Measurements from ENCODE around the gene CD58.
"Not testable (repeated sequence)": the region's sequence is repeated elsewhere in the genome, so short reads cannot be mapped to it uniquely, and the experiment has no call there.

Gene CD58, protein sequence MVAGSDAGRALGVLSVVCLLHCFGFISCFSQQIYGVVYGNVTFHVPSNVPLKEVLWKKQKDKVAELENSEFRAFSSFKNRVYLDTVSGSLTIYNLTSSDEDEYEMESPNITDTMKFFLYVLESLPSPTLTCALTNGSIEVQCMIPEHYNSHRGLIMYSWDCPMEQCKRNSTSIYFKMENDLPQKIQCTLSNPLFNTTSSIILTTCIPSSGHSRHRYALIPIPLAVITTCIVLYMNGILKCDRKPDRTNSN

DNA sequence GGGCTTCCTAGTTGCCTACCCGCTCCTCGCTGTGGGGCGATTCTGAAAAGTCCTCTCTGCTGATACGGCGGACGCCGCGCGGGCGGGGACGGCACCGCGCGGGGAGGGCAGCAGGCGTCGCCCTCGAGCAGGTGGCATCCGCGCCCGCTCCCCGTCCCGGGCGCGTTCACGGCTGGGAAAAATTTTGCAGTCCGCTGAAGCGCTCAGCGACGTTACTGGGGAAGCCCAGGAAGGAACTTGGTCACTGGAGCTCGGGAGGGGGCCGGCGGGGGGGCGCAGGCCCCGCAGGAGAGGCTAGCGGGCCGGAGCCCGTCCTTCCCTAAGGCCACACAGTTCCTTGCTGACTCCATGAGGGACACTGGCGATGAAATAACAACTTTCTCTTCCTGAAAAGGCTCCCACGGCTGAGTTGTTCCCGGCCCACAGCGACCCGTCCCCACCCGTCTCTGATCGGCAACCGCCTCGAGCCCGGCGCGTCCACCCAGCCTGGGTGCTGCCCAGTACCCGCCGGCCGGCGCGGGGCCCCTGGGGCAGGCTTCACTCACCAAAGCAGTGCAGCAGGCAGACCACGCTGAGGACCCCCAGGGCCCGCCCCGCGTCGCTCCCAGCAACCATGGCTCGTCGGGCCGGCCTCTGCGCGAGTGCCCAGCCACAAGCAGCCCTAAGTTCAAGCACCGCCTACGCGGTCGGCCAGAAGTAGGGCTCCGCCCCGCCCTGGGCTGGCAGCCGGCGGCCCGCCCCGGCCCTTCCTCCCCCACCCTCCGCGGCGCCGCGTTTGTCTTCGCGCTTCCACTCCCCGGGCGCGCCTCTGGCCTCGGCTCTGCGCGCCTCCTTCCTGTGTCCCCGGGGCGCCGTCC is at the start of gene CD58:
Gene CD58 (minus strand): TSS at position 669 of the 857 bp plus-strand sequence. CDS start 54 bp downstream, at position 615.
- DNase-seq, result peak; percentile 94

DNA sequence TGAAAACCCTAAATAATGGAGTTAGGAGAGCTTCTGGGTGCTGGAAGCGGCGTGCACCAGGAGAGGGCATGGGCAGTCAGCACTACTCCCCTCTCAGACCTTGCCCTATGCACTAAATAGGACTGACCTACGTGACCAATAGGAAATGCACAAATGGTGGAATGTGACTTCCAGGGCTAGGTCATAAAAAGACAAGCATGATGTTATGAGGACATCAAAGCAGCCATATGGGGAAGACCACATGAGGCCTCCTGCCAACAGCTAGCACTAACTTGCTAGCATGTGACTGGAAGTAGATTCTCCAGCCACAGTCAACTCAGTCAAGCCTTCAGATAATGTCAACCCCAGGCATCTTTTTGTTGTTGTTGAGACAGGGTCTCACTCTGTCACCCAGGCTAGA is 49.6 kb upstream of the CD58 start:
- not testable (repeated sequence) for DNase-seq

DNA sequence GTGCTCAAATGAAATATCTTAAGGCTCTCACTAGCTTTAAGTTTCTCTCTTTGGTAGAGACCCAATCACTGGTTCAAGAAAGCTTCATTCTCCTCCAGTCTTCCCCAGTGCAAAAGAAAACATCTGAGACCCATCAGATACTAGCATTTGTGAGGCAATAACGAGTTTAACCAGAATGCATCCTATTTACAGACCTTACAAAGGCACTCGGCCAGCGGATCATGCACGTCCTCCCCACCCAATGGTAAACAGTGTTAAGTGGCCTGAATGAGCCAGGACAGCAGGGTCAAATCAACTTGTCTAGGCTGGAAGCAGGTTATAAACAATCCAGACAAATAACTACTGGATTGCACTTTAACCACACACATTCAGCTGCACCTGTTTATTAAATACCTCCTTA is 48.3 kb upstream of the CD58 start:
- not testable (repeated sequence) for DNase-seq

DNA sequence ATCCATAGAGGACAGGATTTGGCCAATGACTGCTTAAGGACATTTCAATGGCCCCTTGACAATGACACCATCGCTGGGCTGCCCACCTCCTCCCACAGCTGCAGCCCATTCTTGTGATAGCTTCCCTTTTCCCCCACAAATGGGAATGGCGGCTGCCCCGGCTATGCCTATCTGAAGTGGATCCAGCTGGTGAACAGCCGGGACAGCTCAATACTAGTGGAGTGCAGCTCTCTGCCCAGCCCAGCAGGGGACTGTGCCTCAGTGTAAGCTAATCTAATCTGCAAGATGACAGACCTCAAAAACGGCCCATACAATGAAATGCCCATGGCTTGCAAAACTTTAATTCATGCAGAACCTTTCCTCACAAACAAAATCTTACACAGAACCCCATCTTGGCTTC is 47.0 kb upstream of the CD58 start:
- DNase-seq, result not testable (repeated sequence)

DNA sequence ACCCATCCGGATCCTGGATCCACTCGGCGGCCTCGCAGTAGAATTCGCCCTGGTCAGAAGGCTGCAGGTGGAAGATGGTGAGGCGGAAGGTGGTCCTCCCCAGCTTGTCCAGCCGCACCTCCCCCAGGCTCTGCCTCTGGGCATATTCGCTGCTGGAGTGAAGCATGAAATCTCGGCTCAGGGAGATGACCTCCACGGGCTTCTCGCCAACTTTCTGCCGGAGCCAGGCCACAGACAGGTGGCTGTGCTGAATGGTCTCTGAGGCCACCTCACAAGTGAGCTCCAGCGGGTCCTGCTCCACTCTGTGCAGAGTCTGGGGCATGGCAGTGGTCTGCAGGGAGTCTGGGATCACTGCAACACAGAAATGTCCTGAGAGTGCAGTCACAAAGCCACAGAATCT is 43.0 kb upstream of the CD58 start:
- not testable (repeated sequence) for DNase-seq

DNA sequence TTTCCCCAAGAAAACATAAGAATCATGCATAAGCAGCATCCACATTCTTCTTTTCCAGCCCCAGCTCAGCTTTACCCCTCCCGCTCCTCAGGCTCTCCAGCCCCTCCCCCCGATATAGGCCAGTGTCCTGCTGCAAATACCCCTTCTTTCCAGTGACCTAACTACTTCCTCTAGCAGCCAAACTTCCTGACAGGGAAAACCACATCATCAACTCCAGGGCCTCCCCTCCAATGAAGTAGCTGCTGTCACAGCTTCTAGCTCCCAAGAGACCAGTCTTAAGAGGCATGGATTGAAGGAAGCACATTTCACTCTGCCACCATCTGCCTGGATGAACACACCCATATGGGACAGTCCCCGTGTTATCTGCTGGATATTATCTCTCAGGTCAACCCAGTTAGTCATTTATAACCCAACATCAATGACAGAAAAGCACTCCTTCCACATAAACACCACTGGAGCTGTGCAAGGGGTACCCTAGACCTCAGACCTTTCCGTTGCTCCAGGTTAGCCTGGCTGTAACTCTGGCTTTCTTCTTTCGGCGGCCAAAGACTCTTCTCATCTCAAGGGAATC is 39.1 kb upstream of the CD58 start:
- not testable (repeated sequence) for DNase-seq

DNA sequence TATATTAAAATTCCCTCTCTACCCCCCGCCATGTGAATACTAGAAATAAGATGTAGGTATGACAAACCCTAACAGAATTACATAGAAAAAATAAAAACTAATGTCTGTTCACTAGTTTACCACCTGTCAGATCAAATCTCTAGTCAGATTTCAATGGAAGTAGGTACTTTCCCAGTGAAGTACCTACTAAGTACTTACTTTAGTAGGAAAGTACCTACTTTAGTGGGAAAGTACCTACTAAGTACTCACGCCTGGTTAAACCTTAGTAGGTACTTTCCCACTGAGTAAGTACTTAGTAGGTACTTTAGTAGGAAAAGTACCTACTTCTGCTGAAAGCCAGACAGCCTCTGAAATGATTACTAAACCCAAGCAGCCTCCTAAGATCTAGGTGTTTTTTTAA is 38.0 kb upstream of the CD58 start:
- DNase-seq, result not testable (repeated sequence)

DNA sequence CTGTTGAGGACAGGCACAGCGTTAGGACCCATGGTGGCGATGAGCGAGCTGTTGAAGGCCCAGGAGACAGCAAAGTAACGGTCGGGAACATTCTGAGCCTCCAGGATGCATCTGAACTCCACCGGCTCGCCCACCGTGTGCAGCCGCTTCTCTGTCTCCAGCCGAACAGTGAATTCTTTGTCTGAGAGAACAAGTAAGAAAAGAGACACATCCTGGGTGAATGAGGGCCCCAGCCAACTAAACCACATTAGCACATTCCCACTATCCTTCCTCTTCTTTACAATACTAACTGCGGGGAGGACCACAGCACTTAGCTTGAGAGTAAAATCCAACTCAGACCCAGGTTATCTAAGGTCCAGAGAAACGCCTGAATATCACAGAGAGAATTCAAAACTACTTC is 37.3 kb upstream of the CD58 start:
- DNase-seq, result not testable (repeated sequence)

DNA sequence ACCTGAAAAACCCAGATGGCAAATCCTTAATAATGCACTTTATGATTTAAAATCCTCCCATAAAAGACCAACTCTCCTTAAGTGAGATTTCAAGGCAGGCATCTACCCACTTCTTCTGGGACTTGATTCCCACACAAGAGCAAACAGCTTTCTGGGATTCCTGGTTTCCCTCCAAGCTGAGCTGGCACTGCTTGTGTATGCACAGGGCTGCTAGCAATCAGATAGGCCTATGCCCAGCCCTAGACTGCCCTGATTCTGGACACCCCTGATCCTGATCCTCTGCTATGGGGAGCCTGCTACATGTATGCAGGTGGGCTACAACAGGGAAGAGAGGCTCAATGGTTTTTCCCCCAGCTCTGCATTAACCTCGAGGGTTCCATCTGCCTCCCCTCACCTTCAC is 36.6 kb upstream of the CD58 start:
- not testable (repeated sequence) for DNase-seq

DNA sequence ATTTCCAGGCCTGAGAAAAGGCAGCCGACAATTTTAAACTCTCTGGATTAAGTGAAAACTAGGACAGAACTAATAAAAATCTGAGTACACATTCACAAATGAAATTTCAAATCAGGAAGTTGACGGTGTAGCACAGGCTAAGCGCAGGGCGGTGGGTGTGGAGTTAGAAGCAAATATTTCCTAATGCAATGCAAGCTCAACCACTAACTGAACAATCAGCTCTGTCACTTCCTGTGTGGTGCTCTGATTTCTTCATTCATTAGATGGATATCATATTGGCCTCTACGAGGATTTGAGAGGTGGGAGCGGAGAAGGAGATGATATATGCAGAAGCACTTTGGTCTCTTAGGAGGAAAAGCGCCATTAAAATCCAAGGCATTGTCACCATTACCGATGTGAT is 35.2 kb upstream of the CD58 start:
- not testable (repeated sequence) for DNase-seq

DNA sequence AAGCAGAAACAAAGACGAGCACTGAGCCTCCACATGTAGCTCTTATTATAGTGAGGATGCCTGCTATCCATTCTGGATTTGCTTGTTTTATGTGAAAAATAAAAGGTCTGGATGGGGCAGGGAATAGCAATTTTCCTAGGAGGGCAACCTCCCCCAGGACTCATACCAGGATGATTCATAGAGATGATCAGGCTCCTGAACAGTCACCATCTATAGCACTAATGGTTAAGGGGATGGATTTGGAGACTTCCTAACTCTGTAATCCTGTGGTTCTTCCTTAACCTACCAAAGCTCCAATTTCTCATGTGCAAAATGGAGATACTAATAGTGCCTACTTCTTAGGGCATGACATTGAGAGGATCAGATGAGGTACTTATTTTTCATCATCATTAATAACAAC is 34.5 kb upstream of the CD58 start:
- no peak for DNase-seq

DNA sequence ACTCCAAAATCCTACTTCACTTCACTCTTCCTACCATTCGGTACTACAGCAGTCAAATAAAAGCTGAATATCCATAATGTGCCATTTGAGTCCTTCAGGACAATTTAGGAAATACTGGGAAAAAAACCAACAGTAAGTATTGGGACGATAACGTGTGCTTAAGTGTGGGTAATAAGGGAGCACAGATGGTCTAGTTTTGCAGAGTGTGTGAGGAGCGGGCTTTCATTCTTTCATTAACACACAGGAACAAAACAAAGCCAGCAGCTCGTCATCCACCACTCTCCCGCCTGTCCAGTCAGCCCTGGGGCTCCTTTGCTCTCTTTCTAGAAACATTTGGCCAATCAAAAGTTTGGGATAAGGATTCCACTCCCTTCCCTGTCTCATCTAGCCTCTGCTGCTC is 33.6 kb upstream of the CD58 start:
- DNase-seq, result not testable (repeated sequence)

DNA sequence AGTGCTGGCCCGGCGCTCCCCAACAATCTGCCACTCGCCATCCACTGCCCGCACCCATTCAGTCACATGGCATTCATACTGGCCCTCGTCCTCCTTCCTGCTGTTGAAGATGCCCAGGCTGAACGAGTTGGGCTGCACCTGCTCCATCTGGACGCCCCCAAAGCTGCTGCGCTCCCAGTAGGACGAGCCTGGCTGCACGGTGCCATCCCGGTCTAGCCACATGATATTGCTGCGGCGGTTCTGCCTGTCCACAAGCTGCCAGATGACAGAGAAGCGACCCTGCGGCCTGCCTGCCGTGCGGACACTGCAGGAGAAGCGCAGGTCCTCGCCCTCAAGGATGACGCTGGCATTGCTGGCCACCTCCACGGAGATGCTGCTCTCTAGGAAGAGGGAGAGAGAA is 32.8 kb upstream of the CD58 start:
- DNase-seq, result not testable (repeated sequence)

DNA sequence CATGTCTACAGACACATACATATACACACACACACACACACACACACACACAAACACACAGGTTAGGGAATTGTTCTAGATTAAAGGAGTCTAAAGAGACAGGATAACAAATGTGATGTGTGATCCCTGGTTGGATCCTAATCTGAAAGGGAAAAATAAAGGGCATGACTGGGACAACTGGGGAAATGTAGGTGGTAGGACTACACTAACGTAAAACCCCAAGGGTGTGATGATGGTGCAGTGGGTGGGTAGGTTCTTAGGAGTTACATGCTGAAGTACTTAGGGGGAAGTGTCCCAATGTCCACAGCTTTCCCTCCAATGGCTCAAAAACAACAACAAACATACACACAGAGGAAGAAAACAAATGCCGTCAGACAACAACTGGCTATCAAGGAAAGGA is 28.5 kb upstream of the CD58 start:
- DNase-seq, result not testable (repeated sequence)

DNA sequence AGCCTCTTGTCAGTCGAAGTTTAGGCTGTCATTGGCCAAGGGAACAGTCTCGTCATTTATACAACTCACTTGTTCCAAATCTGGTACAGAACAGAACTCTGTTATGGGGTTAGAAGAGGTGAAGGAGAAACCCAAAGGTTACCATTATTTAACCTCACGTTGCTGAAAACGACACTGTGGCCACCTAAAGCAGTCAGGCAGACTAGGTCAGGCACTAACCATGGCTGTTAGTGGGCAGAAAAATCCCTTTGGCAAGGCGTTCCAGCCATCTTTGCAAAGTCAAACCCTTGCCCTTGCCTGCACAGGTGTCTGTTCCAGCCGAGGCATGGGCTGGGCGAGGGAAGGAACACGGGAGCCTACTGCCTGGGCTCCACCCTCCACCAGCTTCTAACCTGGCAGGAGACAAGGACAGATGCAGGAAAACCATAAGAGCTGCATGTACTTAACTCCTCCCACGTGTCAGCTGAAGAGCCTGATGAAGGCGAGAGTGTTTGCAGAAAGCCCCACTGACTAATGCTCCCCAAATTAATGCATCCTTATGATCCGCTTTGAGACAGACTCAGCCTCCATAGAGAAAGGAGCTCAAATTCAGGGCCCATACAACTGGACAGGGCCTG is 27.7 kb upstream of the CD58 start:
- DNase-seq, result not testable (repeated sequence)

DNA sequence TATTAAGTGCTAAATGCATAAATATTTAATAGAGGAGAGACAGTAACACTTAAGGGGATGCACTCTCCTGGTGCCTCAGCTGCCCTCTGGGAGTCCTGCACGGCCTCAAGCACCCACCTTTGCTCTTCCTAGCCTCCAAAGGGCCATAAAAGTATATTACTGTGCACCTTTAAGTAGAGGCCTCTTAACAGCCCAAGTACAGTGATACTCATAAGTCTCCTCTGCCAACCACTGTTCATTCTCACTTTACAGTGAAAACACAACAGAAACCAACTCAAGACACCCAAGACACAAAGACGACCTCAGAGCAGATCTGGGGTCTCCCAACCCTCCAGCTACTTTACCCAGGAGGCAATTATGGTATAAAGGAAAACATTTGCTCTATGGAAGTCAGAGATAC is 26.6 kb upstream of the CD58 start:
- DNase-seq, result peak; percentile 36

DNA sequence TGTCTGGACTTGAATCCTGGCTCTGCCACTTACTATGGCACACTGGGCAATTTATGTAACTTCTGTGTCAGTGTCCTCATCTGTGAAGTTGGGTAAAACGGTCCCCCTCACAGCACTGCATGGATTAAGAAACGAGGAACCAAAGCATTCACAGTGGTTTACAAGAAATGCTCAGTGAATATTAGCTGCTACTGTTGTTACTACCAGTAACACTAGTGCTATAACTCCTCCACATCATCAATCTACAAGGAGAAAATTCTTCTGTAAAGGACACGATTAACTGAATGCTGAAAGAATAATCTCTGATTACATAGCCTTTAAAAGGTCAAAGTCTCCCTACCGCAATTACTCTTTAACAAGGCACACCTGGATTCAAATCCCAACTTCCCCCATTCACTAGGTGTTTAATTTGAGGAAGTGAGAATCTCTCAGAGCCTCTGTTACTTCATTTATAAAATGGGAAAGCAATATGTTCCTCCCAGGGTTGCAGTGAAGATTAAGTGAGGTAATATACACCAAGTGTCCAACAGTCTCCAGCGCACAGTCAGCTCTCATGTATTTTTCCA is 26.0 kb upstream of the CD58 start:
- not testable (repeated sequence) for DNase-seq

DNA sequence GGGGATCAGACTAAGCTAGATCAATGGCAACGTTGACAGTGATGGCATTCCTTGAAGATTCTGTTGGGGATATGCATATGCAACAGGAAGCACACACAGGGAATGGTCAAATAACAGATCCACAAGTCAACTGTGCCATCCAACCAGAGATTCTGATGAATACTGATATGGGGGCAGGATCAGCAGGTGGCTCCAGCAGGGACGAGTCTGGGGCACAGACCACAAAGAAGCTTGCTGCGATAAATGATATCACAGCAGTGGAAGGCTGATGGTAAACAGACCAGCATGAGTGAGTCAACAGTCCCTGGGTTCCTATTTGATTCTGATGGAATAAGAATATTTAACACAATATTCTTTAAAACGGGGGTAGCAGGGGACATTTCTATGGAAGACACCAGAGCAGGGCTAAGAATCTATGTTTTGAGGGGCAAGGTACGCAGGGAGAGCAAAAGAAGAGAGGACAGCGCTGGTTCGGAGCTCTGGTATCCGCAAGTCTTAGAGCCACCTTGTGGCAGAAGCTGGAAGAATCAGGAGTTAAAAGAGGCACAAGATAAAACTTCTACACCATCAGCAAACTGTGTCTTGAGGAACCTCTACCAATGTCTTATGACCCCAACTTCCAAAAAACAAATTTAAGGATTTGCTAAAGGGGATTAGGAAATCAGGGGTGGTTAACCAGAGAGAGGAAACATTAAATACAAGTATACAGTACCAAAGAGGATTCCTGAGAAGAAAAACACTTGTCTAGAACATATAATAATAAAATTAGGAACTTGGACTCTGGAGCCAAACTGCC is 25.3 kb upstream of the CD58 start:
- peak; percentile 41 for DNase-seq

DNA sequence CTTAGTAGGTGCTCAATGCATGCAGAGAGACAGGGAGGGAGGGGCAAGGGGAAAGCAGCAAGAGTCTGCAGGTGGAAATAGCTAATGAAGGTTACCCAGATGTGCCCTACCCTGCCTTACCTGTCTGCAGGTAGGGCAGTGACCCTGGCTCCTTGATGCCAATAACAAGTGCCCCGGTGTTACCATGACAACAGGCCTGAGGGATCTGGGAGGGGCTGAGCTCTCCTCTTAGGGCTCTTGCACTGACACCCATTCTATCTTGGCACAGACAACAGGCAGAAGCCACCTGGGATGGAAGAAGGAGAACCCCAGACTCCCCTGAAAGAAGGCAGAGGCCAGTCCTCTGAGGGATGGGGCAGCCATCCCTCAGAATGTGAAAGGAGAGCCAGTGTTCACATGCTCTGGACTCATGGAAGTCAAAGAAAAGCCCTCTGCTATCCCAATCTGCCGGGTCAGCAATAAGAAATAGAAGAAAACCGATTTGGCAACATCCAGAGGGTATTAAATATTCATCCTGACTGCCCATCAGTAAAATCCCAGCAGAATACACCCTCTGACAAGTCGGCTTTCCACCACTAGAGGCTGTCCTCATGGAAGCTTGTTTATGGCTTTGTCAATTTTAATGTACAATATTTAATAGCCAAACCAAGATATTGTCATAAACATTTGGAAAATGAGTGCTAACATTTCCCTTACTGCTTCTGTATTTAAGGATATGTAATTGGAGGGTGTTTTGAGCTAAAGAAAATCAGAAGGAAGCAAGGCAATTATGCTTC is 24.4 kb upstream of the CD58 start:
- DNase-seq, result not testable (repeated sequence)

DNA sequence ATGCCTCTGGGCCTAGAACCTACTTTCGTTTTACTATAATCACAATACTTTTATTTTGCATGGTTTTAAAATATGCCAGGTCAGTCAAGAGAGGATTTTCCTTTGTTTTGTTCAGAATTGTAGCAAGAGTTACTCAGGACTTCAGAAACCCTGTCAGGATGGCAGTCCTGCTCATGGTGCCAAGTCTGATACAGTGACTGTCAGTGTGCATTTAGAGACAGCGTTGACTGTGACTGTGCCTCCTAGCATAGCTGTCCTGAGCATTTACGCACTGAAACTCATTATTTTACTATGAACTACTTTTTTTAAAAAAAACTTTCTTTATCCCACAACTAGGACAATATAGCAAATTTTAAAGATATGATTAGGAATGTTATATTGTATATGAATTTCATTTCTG is 23.2 kb upstream of the CD58 start:
- DNase-seq, result not testable (repeated sequence)

DNA sequence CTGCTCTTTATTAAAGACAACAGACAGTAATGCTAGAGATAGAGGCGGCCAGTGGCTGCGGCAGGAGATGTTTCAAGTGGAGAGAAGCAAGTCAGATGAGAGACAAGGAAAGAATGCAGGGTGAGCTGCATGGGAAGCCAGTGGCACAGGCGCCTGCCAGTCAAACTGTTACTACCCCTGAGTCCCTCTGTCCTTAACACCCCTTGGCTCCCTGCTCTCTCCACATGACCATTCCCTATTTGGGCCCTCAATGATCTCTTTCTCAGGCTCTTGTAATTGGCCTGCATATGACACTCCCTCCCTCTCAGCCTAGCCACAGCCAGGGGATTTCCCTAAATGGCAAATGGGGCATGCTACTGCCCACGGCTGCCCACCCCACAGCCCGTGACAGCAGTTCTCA is 22.6 kb upstream of the CD58 start:
- DNase-seq, result not testable (repeated sequence)

Measured in activated CD4-positive, alpha-beta T cell treated with anti-CD3 and anti-CD28 coated beads, Interleukin-2, Interleukin-6, amounts not matched to agents 100 ng/mL and 50 ng/mL, durations not matched to agents 16 hours and 8 hours (primary cell).